GM18520 (cell line): ENCODE results near the gene PPP2R2C.

Experiments
- ATAC-seq: cut with Tn5 transposase; IDR thresholded peaks from one replicate; pipeline ENCODE4 v1.9.1; 2021; ENCODE audit not compliant: unreplicated experiment

PPP2R2C gene

DNA sequence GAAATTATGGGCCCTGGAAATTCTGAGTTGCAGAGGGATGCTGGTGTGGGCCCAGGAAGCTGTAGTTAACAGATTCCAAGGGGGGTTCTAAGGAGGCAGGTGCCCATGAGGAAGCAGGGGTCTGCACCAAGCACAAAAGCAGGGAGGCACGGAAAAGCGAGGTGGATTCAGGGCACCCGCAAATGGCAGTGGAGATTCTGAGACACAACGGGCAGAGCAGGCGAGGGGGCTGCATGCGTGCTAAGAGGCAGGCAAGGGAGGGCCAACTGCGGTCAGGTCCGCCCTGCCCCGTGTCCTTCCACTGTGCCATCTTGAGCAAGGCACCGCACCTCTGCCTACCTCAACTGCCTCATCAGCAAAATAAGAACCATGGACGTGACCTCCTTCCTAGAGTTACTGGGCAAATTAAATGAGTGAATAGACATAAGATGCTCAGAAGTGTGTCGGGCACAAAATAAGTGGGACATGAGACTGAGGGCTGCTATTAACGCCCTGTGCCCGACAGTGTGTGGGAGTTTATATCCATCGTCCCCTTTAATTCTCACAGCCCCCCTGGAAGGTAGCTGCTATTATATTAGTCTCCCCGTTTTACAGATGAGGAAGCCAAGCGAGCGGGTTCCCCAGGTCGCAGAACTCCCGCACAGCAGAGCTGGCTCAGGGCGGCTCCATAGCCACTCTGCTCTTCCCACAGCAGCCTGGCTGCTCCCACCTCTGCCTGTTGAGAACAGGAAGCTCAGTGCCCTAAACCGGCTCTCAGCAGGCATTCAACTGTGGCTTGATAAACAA, 67.6 kb downstream of the PPP2R2C start:
- no peak for ATAC-seq

DNA sequence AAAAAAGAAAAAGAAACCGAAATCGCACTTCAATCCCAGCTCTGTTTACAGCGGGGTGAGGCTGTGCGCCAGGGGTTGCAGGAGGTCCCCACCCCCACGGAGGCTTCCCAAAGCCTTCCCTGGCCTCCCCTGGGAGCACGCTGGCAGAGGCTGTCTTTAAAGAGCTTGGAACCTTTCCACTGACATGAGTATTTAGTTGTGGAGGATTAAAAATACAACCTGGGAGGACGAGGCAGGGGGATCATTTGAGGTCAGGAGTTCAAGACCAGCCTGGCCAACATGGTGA, 69.1 kb downstream of the PPP2R2C start:
- no peak for ATAC-seq

GRCh38 chr4:6402566-6403399, 69.6 kb downstream of the PPP2R2C start:
- ATAC-seq = no peak

DNA sequence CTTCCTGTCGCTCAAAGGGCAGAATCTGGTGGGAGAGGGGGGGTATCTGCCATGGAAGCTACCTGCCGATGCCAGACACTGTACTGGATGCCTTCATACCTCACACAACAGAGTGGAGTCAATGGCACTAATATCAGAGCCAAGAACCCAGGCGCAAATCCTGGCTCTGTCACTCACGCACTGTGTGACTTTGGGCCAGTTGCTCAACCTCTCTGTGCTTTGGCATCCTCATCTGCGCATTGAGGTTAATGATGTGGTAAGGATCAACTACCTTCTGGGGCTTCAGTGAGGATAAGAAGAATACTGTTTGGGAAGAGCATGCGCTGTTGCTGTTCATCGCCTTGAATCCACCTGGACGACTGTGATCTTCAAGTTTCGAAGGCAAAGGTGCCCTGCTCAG, 70.6 kb downstream of the PPP2R2C start:
- ATAC-seq = no peak

- ATAC-seq = no peak
Measured at GRCh38 chr4:6396696-6397236, 75.6 kb downstream of the PPP2R2C start.

DNA sequence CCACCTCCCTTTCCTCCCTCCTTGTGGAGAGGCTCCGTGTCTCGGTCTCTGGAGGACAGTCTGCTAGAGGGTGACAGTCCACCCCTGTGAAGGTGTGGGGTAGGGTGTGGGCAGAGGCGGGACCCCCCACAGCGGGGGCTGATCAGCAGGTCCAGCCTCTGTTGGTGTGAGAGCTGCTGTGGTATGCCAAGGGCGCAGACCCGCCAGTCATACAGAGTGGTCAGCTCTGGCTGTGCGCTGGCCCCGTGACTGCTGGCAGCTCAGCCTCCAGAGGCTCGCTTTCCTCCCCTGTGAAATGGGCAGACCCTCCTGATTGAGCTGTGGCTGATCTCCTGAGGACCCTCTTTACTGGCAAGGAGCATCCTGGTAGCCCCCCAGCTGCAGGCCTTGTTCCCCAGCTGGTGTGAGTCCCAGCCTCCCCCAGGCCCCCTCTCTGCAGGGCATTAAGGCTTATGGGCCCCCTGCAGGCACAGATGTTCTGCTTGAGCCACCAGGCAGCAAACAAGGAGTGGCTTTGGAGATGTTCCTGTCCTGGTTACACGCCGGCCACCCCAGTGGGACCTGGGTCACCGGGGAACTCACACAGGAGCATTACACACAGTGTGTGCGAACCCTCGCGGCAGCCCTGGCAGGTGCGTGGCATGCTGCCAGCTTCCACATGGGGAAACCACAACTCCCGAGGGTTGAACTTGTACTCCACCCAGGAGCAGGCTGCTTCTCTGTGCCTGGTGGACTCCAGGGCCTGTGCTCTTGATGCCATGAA, 76.8 kb downstream of the PPP2R2C start:
- ATAC-seq = no peak

DNA sequence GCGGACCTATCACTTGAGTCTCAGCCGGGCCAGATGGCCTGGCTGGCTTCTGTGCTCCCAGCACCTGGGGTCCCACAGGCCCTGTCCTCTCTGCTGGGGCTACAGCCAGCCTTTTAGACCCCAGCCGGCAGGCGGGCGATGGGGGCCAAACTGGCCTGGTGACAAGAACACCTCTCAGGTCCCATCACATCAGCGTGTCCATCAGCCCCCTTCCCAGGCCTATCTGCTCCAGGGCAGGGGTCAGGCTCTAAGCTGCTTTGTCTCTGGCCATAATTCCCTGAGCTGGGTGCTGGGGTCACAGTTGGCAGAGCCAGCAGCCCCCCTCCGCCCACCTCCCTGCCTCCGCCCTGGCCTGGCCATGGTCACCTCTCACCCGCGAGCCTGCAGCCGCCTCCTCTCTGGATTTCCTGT, 77.7 kb downstream of the PPP2R2C start:
- ATAC-seq = no peak

DNA sequence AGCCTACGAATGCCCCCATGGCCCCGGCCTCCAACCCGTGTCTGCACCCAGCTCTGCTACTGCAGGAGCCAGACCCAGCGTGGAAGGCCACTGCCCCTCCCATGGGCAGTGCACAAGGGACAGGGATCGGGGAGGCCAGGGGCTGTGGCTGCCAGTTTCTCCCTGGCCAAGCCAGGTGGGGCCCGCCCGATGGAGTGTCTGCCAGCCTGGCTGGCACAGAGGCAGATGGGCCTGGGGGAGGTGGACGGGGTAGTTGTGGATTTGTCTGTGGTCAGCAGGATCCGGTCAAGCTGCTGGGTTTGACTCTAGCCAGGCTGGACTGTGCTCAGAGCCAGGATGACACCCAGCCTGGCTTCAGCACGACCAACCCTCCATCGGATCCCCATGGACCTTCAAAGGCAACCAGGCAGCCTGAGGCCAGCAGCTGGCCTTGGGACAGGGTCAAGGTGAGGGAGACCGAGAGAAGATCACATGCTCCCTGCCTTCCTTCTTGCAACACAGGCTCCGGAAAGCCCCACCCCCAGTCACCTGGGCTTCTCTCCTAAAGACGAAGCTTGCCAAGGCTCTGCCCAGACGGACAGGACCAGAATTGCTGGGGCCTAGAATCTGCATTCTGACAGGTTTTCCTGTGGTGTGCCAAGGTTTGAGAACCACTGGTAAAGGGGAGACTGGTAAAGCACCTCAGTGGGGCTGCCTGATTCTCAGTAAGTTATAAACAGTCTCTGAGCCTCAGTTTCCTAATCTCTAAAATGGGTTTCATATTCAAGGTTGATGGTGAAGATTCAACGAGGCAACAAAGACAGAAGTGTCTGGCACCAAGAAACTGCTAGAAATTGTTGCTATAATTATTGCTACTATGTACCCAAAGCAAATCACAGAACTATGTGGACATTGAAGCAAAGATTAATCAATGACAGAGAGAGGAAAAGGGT, 78.6 kb downstream of the PPP2R2C start:
- ATAC-seq = no peak

- ATAC-seq = no peak
Measured at GRCh38 chr4:6393066-6393465, 79.3 kb downstream of the PPP2R2C start.

- ATAC-seq = no peak
Measured at GRCh38 chr4:6392407-6392806, 80.0 kb downstream of the PPP2R2C start.

DNA sequence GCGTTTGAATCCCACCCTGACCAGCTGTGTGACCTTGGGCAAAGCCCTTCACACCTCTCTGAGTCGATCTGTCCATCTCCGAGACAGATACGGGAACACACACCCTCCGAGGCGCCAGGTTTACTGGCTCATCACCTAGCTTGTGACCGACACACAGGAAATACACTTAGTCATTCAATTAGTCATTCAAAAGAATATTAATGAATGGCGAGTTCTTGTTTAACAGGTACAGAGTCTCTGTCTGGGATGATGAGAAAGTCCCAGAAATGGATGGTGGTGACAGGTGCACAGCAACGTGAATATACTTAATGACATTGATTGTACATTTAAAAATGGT, 80.6 kb downstream of the PPP2R2C start:
- peak; percentile 42 for ATAC-seq

- ATAC-seq = no peak
Measured at GRCh38 chr4:6391186-6391851, 81.1 kb downstream of the PPP2R2C start.

DNA sequence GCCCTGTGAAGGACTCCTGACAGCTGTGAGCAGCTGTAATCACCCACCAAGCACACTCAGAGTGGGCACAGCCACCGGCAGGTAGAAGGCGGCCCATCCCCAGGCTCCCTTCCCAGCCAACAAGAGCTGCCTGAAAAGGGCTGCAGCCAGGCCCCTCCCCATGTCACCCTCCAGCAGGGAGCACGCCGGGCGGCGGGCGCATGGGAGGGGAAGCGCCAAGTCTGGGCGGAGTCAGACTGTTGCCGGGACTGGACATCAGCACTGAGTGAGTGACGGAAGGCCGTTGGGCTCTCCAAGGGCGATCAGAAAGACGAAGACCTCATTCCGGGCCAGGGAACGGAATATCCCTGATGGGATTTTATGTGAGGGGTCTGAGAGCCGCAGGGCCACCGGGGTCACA, 82.1 kb downstream of the PPP2R2C start:
- ATAC-seq = no peak

GRCh38 chr4:6389142-6389825, 83.1 kb downstream of the PPP2R2C start:
- no peak for ATAC-seq

- no peak for ATAC-seq
Measured at GRCh38 chr4:6388713-6389112, 83.7 kb downstream of the PPP2R2C start.

DNA sequence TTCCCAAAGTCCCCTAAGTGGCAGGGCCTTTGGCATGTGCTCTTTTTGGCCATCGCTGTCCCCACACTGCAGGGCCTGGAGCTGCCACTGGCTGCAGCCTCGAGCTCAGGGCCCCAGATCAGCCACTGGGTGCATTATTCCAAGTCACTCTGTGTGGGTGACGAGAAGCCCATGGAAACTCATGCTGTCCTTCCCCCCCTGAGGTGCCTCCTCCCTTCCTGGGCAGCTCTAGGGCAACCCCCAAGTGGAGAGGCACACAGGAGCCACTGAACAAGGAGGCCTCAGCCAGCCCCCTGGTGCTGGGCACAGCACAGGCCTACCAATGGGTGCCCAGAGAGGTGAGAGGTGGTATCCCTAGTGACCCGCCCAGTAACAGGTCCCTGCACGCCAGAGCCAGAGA, 84.5 kb downstream of the PPP2R2C start:
- no peak for ATAC-seq

DNA sequence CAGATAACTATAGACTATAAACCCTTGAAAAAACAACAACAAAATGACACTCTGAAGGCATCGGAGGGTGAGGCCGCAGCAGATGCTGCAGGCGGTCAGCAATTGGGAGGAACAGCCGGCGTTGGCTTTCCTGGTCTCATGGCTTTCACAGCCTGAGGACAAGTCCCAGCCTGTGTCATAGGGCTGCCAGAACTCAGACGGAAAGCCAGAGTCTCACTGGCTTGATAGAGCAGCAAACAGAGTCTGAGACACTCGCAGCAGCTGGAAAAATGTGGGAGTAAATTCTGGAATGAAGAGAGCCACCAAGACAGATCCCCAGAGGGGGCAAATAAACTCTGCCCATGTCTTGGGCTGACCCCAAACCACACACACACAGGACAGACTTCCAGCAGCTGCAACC, 86.3 kb downstream of the PPP2R2C start:
- ATAC-seq = no peak

GRCh38 chr4:6385288-6385687, 87.1 kb downstream of the PPP2R2C start:
- no peak for ATAC-seq

DNA sequence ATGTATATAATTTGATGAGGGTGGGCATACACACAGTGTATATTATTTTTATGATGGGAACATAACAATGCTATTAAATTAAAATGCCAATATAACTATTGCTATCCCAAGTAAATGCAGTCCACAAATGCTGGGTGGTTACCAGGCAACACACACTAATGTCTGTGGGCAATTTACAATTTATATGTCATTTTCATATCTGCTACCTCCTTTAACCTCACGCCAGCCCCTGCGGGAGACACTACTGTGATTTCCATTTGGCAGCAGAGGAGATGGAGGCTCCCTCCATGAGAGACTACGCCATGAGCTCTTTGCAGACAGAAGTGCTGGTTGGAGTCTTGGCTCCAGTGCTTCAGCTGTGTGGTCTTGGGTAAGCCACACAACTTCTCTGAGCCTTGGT, 87.9 kb downstream of the PPP2R2C start:
- ATAC-seq = no peak
